Activated CD4-positive, alpha-beta T cell treated with anti-CD3 and anti-CD28 coated beads for 36 hours (primary cell): ENCODE data around the gene SRSF6. TPM values are rescaled to one million over a fixed set of nuclear protein-coding genes. Genes with fewer than 3 reads are reported as not detected.
"Not testable (repeated sequence)": the region's sequence is repeated elsewhere in the genome, so short reads cannot be mapped to it uniquely, and the experiment has no call there.

Experiments
- ATAC-seq: fragments of 200-7000 bp; cut with Tn5 transposase; one replicate; pipeline ENCODE4 v1.10.0; 2021; ENCODE audit warnings: mild to moderate bottlenecking, moderate library complexity
- CTCF ChIA-PET: fragments of 350-600 bp; sonication (Branson Sonifier 250); formaldehyde crosslinking; loops from one replicate; lab custom pipeline; 2021; ENCODE audit warnings: antibody characterized with exemption; lab: Charles Lee
- POLR2A ChIA-PET: fragments of 350-600 bp; sonication (Branson Sonifier 250); formaldehyde crosslinking; loops from one replicate; lab custom pipeline; 2021; ENCODE audit warnings: antibody characterized with exemption, inconsistent platforms; lab: Charles Lee
- DNase-seq: peaks from one replicate; pipeline ENCODE4 v3.0.0-alpha.2; 2020
- H3K27ac Mint-ChIP-seq: one replicate; pipeline ENCODE4 v1.8.0; 2021; ENCODE audit warnings: mixed read lengths
- H3K27me3 Mint-ChIP-seq: one replicate; pipeline ENCODE4 v1.8.0; 2021; ENCODE audit warnings: mixed read lengths
- H3K36me3 Mint-ChIP-seq: one replicate; pipeline ENCODE4 v1.8.0; 2021; ENCODE audit warnings: low read depth, mixed read lengths
- H3K4me1 Mint-ChIP-seq: one replicate; pipeline ENCODE4 v1.8.0; 2021; ENCODE audit warnings: mixed read lengths
- H3K4me3 Mint-ChIP-seq: one replicate; pipeline ENCODE4 v1.8.0; 2021; ENCODE audit warnings: mild to moderate bottlenecking, moderate library complexity, mixed read lengths
- H3K9me3 Mint-ChIP-seq: one replicate; pipeline ENCODE4 v1.8.0; 2021; ENCODE audit warnings: low read depth, mixed read lengths
- intact Hi-C, 2 experiments: fragments of 100-400 bp; cut with DNase I in 1 of 2; cut with micrococcal nuclease in 1 of 2; formaldehyde crosslinking; loops; one replicate each; pipeline versions ENCODE4 v1.14.2 to v1.15.1; 2022 to 2024; cut with DNase I, micrococcal nuclease
- total RNA-seq, 2 experiments: library from RNA; stranded (reverse); gene quantifications; one replicate each; pipeline ENCODE4 v1.2.3, GENCODE V29; 2021

SRSF6 gene
- total RNA-seq, 2 experiments from 2014 or later: 132 to 135 TPM

GRCh38 chr20:43431134-43431519 lies 26.6 kb upstream of the SRSF6 start:
- intact Hi-C loops: no loop called here
- Mint-ChIP-seq H3K4me3 (no peak overlapping the region), H3K9me3 (no peaks in the 10 kb centered on the region), H3K4me1 (no peaks in the 10 kb centered on the region), H3K36me3 (no peaks in the 10 kb centered on the region), H3K27me3 (peaks cover 25% of the 10 kb centered on the region), H3K27ac (no peak overlapping the region)
- DNase-seq (no peak), ATAC-seq (no peak)
- POLR2A ChIA-PET: no interaction called here
- CTCF ChIA-PET: no interaction called here

GRCh38 chr20:43432498-43432897 lies 25.2 kb upstream of the SRSF6 start:
- POLR2A ChIA-PET: no interaction called here
- Mint-ChIP-seq H3K27ac (no peak overlapping the region), H3K9me3 (no peaks in the 10 kb centered on the region), H3K27me3 (peaks cover 18% of the 10 kb centered on the region), H3K4me1 (no peaks in the 10 kb centered on the region), H3K4me3 (no peak overlapping the region), H3K36me3 (no peaks in the 10 kb centered on the region)
- CTCF ChIA-PET: no interaction called here
- no peak for DNase-seq
- intact Hi-C loops: no loop called here
- no peak for ATAC-seq

- Mint-ChIP-seq H3K27ac (no peak overlapping the region), H3K27me3 (peaks cover 17% of the 10 kb centered on the region), H3K36me3 (no peaks in the 10 kb centered on the region), H3K4me3 (no peak overlapping the region), H3K4me1 (no peaks in the 10 kb centered on the region), H3K9me3 (no peaks in the 10 kb centered on the region)
- DNase-seq: no peak
- CTCF ChIA-PET: interaction anchor here (1.7 kb wide), 1 partner anchor 16 kb away, joined by 3 read pairs; no protein-coding TSS in a partner anchor
- ATAC-seq: no peak
- intact Hi-C loops: no loop called here
- POLR2A ChIA-PET: no interaction called here
Observed at GRCh38 chr20:43433250-43433854, 24.3 kb upstream of the SRSF6 start.

GRCh38 chr20:43434565-43434964 lies 23.1 kb upstream of the SRSF6 start:
- Mint-ChIP-seq H3K36me3 (no peaks in the 10 kb centered on the region), H3K4me3 (no peak overlapping the region), H3K9me3 (no peaks in the 10 kb centered on the region), H3K4me1 (peaks cover 7% of the 10 kb centered on the region), H3K27ac (no peak overlapping the region), H3K27me3 (peaks cover 15% of the 10 kb centered on the region)
- intact Hi-C loops: no loop called here
- CTCF ChIA-PET: interaction anchor here (1.7 kb wide), 1 partner anchor 14 kb away, joined by 3 read pairs; no protein-coding TSS in a partner anchor
- POLR2A ChIA-PET: no interaction called here
- no peak for DNase-seq
- ATAC-seq: no peak

DNA sequence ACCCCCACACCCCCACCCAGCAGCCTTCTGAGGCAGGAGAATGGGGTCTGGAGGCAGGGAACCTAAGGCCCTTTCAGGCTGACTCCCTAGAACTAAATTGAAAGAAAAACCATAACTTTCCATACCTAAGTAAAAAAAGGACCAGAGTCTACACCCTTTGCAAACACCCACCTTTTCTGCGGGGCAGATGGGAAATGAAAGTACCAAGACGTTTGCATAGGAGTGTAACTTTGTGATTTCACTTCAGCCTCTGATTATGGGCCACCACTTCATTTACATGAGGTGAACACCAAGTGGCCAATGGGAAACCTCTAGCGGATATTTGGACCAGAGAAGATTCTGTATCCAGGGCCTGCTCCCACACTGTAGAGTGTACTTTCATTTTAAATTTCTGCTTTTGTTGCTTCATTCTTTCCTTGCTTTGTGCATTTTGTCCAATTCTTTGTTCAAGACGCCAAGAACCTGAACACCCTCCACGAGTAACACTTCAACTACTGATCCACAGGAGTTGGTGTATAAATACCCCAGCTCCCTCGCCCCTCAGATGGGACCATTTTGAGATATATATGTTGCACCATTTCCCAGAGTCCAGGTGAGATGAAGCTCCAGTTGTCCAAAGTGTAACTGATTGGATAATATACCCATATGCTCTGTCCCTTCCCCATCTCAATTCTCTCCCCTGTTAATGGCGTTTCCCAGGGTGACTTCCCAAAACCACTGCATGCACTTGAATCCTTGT lies 18.9 kb upstream of the SRSF6 start:
- Mint-ChIP-seq H3K27ac (no peak overlapping the region), H3K4me1 (peaks cover 13% of the 10 kb centered on the region), H3K9me3 (no peaks in the 10 kb centered on the region), H3K27me3 (peaks cover 5% of the 10 kb centered on the region), H3K36me3 (no peaks in the 10 kb centered on the region), H3K4me3 (no peak overlapping the region)
- intact Hi-C loops: no loop called here
- DNase-seq (no peak), ATAC-seq (no peak)
- POLR2A ChIA-PET: no interaction called here
- CTCF ChIA-PET: no interaction called here

- H3K27ac Mint-ChIP-seq: no peak overlapping the region
- ChIA-PET POLR2A (no interaction called here), CTCF (no interaction called here)
- no peak for DNase-seq
- no peaks in the 10 kb centered on the region for H3K9me3 Mint-ChIP-seq
- H3K4me3 Mint-ChIP-seq: no peak overlapping the region
- ATAC-seq: no peak
- intact Hi-C loops: no loop called here
- H3K4me1 Mint-ChIP-seq: peaks cover 13% of the 10 kb centered on the region
- peaks cover 9% of the 10 kb centered on the region for H3K27me3 Mint-ChIP-seq
- no peaks in the 10 kb centered on the region for H3K36me3 Mint-ChIP-seq
Observed at GRCh38 chr20:43440531-43440930, 17.2 kb upstream of the SRSF6 start.

DNA sequence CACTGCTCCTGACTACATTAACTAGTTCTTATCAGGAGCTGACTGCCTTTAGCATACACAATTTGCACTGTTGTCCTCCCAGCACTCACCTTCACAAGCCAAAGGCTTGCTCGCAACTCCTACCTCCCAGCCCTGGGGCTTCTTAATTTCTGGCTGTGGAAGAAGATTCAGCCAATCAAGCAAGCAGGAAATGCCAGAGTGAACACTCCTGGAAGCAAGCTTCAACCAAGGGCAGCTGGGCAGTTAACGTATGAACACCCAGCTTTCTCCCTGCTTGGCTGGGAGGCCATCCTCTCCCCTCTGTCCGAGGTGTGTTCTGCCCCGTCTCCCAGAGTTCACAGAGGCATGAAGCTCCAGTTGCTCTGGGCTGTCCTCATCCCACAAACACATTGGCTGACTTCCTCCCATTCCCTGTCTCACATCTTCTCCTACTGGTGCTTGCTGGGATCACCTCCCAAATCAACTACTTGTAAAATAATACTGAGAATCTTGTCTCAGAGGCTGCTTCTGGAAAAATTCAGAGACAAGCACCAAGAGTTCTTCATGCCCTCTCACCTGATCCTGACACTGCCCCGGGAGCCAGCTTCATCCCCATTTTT lies 15.3 kb upstream of the SRSF6 start:
- peaks cover 13% of the 10 kb centered on the region for H3K4me1 Mint-ChIP-seq
- intact Hi-C loops: no loop called here
- no peak for ATAC-seq
- H3K9me3 Mint-ChIP-seq: no peaks in the 10 kb centered on the region
- no peak for DNase-seq
- no peak overlapping the region for H3K27ac Mint-ChIP-seq
- no peak overlapping the region for H3K4me3 Mint-ChIP-seq
- H3K36me3 Mint-ChIP-seq: no peaks in the 10 kb centered on the region
- H3K27me3 Mint-ChIP-seq: peaks cover 9% of the 10 kb centered on the region
- CTCF ChIA-PET: interaction anchor here (1.0 kb wide), 1 partner anchor 96 kb away, joined by 3 read pairs; no protein-coding TSS in a partner anchor
- POLR2A ChIA-PET: no interaction called here

- H3K4me3 Mint-ChIP-seq: no peak overlapping the region
- no peak overlapping the region for H3K27ac Mint-ChIP-seq
- H3K4me1 Mint-ChIP-seq: peaks cover 11% of the 10 kb centered on the region
- DNase-seq: no peak
- ATAC-seq: no peak
- ChIA-PET CTCF (interaction anchor here (0.6 to 1.3 kb wide), 3 partner anchors 22 to 1721 kb away, joined by 3 read pairs; no protein-coding TSS in a partner anchor), POLR2A (no interaction called here)
- H3K27me3 Mint-ChIP-seq: peaks cover 19% of the 10 kb centered on the region
- H3K36me3 Mint-ChIP-seq: no peaks in the 10 kb centered on the region
- H3K9me3 Mint-ChIP-seq: no peaks in the 10 kb centered on the region
- intact Hi-C loops: no loop called here
Observed at GRCh38 chr20:43444107-43444506, 13.6 kb upstream of the SRSF6 start.

DNA sequence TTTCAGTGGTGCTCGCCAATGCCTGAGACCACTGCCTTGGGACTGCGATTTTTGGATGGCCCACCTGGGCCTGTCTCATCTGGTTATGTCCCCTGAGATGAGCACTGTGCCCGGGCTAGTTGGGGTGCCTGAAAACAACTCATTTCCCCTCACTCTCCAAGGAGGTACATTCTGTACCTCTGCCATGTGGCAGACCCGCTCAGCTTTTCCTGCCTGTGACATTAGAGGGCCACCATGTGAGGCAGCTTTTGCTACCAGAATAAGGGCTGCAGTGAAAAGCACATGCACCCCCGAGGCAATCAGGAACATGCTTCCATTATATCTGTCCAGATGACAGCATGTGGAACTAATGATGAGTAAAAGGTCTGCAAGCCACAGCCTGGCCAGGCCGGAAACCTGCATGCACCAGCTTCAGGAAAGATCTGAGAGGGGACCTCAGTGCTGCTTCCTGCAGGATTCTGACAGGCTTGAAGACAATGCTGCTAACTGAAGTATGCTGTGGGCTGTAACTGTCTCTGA lies 11.3 kb upstream of the SRSF6 start:
- no peaks in the 10 kb centered on the region for H3K9me3 Mint-ChIP-seq
- H3K27me3 Mint-ChIP-seq: peaks cover 27% of the 10 kb centered on the region
- no peak overlapping the region for H3K4me3 Mint-ChIP-seq
- H3K4me1 Mint-ChIP-seq: no peaks in the 10 kb centered on the region
- CTCF ChIA-PET: interaction anchor here (1.2 to 1.4 kb wide), 3 partner anchors 9 to 649 kb away, joined by 3 to 4 read pairs (median 3); no protein-coding TSS in a partner anchor
- no peaks in the 10 kb centered on the region for H3K36me3 Mint-ChIP-seq
- intact Hi-C loops: loop anchor here in 1 of 2 experiments (5.0 kb wide), 1 partner anchor 646 kb away; no protein-coding TSS in a partner anchor
- no peak for ATAC-seq
- POLR2A ChIA-PET: no interaction called here
- H3K27ac Mint-ChIP-seq: no peak overlapping the region
- DNase-seq: no peak

DNA sequence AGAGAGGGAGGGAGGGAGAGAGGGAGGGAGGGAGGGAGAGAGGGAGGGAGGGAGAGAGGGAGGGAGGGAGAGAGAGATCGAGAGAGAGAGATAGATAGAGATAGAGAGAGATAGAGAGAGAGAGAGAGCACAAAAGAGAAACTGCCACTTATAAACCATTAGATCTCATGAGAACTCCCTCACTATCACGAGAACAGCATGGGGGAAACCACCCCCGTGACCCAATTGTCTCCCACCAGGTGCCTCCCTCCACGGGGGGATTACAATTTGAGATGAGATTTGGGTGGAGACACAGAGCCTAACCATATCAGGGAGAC lies 9.3 kb upstream of the SRSF6 start:
- H3K4me1 Mint-ChIP-seq, DNase-seq, H3K9me3 Mint-ChIP-seq, H3K27ac Mint-ChIP-seq, ATAC-seq, H3K36me3 Mint-ChIP-seq, POLR2A ChIA-PET, H3K4me3 Mint-ChIP-seq: not testable (repeated sequence)
- intact Hi-C loops: loop anchor here (2.0 to 5.0 kb wide), 5 partner anchors 66 to 644 kb away; partner anchors contain the start of gene IFT52 (in 1 of the 2)
- peaks cover 24% of the 10 kb centered on the region for H3K27me3 Mint-ChIP-seq
- CTCF ChIA-PET: interaction anchor here (0.6 to 1.8 kb wide), 19 partner anchors 8 to 668 kb away, joined by 3 to 11 read pairs (median 3); partner anchors contain the start of genes IFT52 and SRSF6

DNA sequence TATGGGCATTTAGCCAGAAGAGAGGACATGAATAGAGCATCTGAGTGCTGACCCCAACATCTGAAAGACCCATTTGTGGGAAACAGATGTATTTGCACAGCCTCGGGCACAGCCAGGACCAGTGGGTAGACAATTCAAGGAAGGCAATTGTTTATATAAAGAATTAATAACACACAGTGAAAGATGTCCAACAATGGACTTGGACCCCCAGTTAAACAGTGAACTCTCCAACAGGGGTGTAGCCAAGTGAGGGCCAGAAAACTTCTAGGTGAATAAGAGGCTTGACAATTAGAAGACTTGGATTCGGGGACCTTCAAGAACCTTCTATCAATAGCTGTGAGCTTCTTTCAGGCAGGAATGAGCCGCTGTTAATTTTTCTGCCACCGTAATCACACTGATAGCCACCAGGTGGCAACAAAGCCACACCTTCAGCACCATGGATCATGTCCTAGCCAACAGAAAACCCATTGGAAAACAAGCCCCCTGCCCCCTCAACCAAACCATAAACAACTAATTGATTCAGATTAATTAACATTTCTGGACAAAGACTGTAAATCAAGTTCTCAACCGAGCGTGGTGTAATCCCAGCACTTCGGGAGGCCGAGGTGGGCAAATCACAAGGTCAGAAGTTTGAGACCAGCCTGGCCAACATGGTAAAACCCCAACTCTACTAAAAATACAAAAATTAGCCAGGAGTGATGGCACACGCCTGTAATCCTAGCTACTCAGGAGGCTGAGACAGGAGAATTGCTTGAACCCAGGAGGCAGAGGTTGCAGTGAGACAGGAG lies 8.8 kb upstream of the SRSF6 start:
- Mint-ChIP-seq H3K27ac (no peak overlapping the region), H3K27me3 (peaks cover 23% of the 10 kb centered on the region), H3K4me1 (no peaks in the 10 kb centered on the region), H3K4me3 (no peak overlapping the region), H3K9me3 (no peaks in the 10 kb centered on the region), H3K36me3 (no peaks in the 10 kb centered on the region)
- POLR2A ChIA-PET: no interaction called here
- ATAC-seq (peak; percentile 69), DNase-seq (peak; percentile 66)
- CTCF ChIA-PET: interaction anchor here (0.6 to 1.8 kb wide), 20 partner anchors 9 to 668 kb away, joined by 3 to 11 read pairs (median 3); partner anchors contain the start of genes IFT52 and SRSF6
- intact Hi-C loops: loop anchor here (1.0 to 5.0 kb wide), 8 partner anchors 66 to 643 kb away; partner anchors contain the start of gene IFT52 (in 1 of the 2)
